PFSK-1 (cell line): ENCODE results near the gene NRXN3.

Experiments
- FOXP2 ChIP-seq: optimal IDR thresholded peaks from 2 replicates; pipeline ENCODE3; 2011; ENCODE audit warnings: borderline replicate concordance, control low read depth, inconsistent platforms; ENCODE audit not compliant: insufficient read depth; ENCODE audit errors: extremely low read length, extremely low read depth
- POLR2AphosphoS5 ChIP-seq: IDR thresholded peaks from 2 replicates; pipeline ENCODE4 v1.6.1; 2012; ENCODE audit warnings: low read depth, mild to moderate bottlenecking, control low read depth, low read length, moderate library complexity
- REST ChIP-seq, 2 experiments: IDR thresholded peaks; 2 replicates each; pipeline versions ENCODE4 v1.6.1 to v1.8.0; 2011 to 2012; ENCODE audit warnings: low read depth in 2 of 2, low read length in 2 of 2, control low read depth in 1 of 2, inconsistent platforms in 1 of 2, mild to moderate bottlenecking in 1 of 2, moderate library complexity in 1 of 2; ENCODE audit not compliant: insufficient read depth in 1 of 2
- TAF1 ChIP-seq: IDR thresholded peaks from 2 replicates; pipeline ENCODE4 v1.6.1; 2012; ENCODE audit warnings: low read length, control low read depth, borderline replicate concordance; ENCODE audit not compliant: insufficient read depth

- TF ChIP-seq FOXP2 (no peak), POLR2AphosphoS5 (no peak), REST (IDR thresholded peaks at IDR 0.05; ENCODE audit: insufficient read depth in 1 of 2, low read depth in 2 of 2, low read length in 2 of 2) (no peak), TAF1 (no peak)
These were observed 1100.2 kb downstream of the NRXN3 start for GRCh38 chr14:79270361-79270760.
